CD14-positive monocyte (primary cell): ENCODE measurements around the gene FCRLA. TPM values are rescaled to one million over a fixed set of nuclear protein-coding genes. Genes with fewer than 3 reads are reported as not detected.
A peak's percentile ranks its signal among the peaks of the same experiment; 100 is the strongest.
"Not testable (repeated sequence)": the region's sequence is repeated elsewhere in the genome, so short reads cannot be mapped to it uniquely, and the experiment has no call there.

Experiments
- DNase-seq, 3 donors: peaks; one replicate each; pipeline ENCODE4 v3.0.0-alpha.2; 2011 to 2022
- H2AFZ ChIP-seq: 2 replicates; pipeline ENCODE4 v1.6.0; 2012; ENCODE audit warnings: mild to moderate bottlenecking, low read depth, low read length, inconsistent platforms; ENCODE audit not compliant: insufficient read depth, poor library complexity, severe bottlenecking
- H3K27ac ChIP-seq, 2 donors: 1 replicate in 1 of 2; 2 replicates in 1 of 2; pipeline ENCODE4 v1.5.1; 2012 to 2013; ENCODE audit warnings: low read length in 2 of 2, control low read depth in 1 of 2, inconsistent platforms in 1 of 2, low read depth in 1 of 2, mild to moderate bottlenecking in 1 of 2
- H3K27me3 ChIP-seq, 2 donors: one replicate each; pipeline versions ENCODE4 v1.6.0 to v1.6.1; 2011 to 2013; ENCODE audit warnings: low read length in 2 of 2; ENCODE audit not compliant: control insufficient read depth in 2 of 2, insufficient read depth in 2 of 2
- H3K36me3 ChIP-seq, 2 donors: replicated peaks in 1 of 2; 1 replicate in 1 of 2; 2 replicates in 1 of 2; pipeline versions ENCODE4 v1.5.1 to v1.6.1; 2012 to 2013; ENCODE audit warnings: low read length in 2 of 2, control low read depth in 1 of 2, inconsistent platforms in 1 of 2, mild to moderate bottlenecking in 1 of 2; ENCODE audit not compliant: insufficient read depth in 2 of 2, control insufficient read depth in 1 of 2
- H3K4me1 ChIP-seq, 2 donors: 1 replicate in 1 of 2; 2 replicates in 1 of 2; pipeline versions ENCODE4 v1.5.1 to v1.6.1; 2012 to 2013; ENCODE audit warnings: low read length in 2 of 2, control low read depth in 1 of 2, inconsistent platforms in 1 of 2, mild to moderate bottlenecking in 1 of 2, moderate library complexity in 1 of 2; ENCODE audit not compliant: insufficient read depth in 2 of 2, control insufficient read depth in 1 of 2
- H3K4me2 ChIP-seq: replicated peaks from 2 replicates; pipeline ENCODE3; 2012; ENCODE audit warnings: low read length, moderate library complexity, mild to moderate bottlenecking; ENCODE audit not compliant: poor library complexity, severe bottlenecking; ENCODE audit errors: extremely low read depth
- H3K4me3 ChIP-seq, 3 experiments: fragments of 200-600 bp in 1 of 3; sonication (generic) in 1 of 3; replicated peaks in 1 of 3; 1 replicate in 2 of 3; 2 replicates in 1 of 3; pipeline ENCODE4 v1.5.1; 2011 to 2013; ENCODE audit warnings: low read length in 3 of 3, mild to moderate bottlenecking in 3 of 3, control low read depth in 2 of 3, low read depth in 2 of 3, inconsistent platforms in 1 of 3, moderate library complexity in 1 of 3
- H3K79me2 ChIP-seq: 2 replicates; pipeline ENCODE4 v1.6.0; 2012; ENCODE audit warnings: mild to moderate bottlenecking, control low read depth, inconsistent platforms, low read length, moderate library complexity; ENCODE audit not compliant: insufficient read depth
- H3K9ac ChIP-seq: 2 replicates; pipeline ENCODE4 v1.6.0; 2017; ENCODE audit warnings: low read length, mild to moderate bottlenecking; ENCODE audit not compliant: insufficient read depth, poor library complexity, severe bottlenecking
- H3K9me3 ChIP-seq, 2 donors: replicated peaks in 1 of 2; 1 replicate in 1 of 2; 2 replicates in 1 of 2; pipeline versions ENCODE4 v1.5.1 to v1.6.1; 2012 to 2013; ENCODE audit warnings: low read length in 2 of 2, control low read depth in 1 of 2; ENCODE audit not compliant: control insufficient read depth in 1 of 2, insufficient read depth in 1 of 2
- H4K20me1 ChIP-seq: 2 replicates; pipeline ENCODE4 v1.6.0; 2012; ENCODE audit warnings: mild to moderate bottlenecking, low read length, control low read depth, moderate library complexity; ENCODE audit not compliant: insufficient read depth
- H3K27ac Mint-ChIP-seq, 7 donors: one replicate each; pipeline ENCODE4 v1.8.0; 2020; ENCODE audit warnings: mild to moderate bottlenecking in 7 of 7, mixed read lengths in 7 of 7, moderate library complexity in 6 of 7, inconsistent platforms in 2 of 7
- H3K27me3 Mint-ChIP-seq, 3 donors: one replicate each; pipeline ENCODE4 v1.8.0; 2021 to 2022; ENCODE audit warnings: low read depth in 3 of 3, mild to moderate bottlenecking in 3 of 3, mixed read lengths in 3 of 3, moderate library complexity in 3 of 3, inconsistent platforms in 1 of 3
- H3K36me3 Mint-ChIP-seq, 2 donors: one replicate each; pipeline ENCODE4 v1.8.0; 2020; ENCODE audit warnings: mixed read lengths in 2 of 2, inconsistent platforms in 1 of 2, mild to moderate bottlenecking in 1 of 2
- H3K4me1 Mint-ChIP-seq: one replicate; pipeline ENCODE4 v1.8.0; 2020; ENCODE audit warnings: mild to moderate bottlenecking, mixed read lengths
- H3K4me3 Mint-ChIP-seq, 2 donors: one replicate each; pipeline ENCODE4 v1.8.0; 2020; ENCODE audit warnings: mild to moderate bottlenecking in 2 of 2, mixed read lengths in 2 of 2, moderate library complexity in 1 of 2
- H3K9me3 Mint-ChIP-seq, 7 donors: one replicate each; pipeline ENCODE4 v1.8.0; 2020 to 2022; ENCODE audit warnings: mixed read lengths in 7 of 7, mild to moderate bottlenecking in 6 of 7, moderate library complexity in 6 of 7, inconsistent platforms in 2 of 7
- CTCF ChIP-seq: fragments of 200-600 bp; IDR thresholded peaks from one replicate; pipeline ENCODE4 v1.8.0; 2022; ENCODE audit warnings: antibody characterized with exemption, mild to moderate bottlenecking
- WGBS: methylation state at CpG from one replicate; pipeline ENCODE4 v1.1.5; 2013; ENCODE audit warnings: missing lambda C conversion rate; ENCODE audit not compliant: insufficient coverage; 5-methylcytosine and 5-hydroxymethylcytosine counted together
- intact Hi-C, 2 donors: fragments of 100-400 bp; cut with micrococcal nuclease; formaldehyde crosslinking; loops; one replicate each; pipeline versions ENCODE4 v1.15.0 to v1.15.1; 2023
- polyA plus RNA-seq, 3 donors: library from polyadenylated mRNA; depleted of rRNA in 1 of 3; unstranded in 2 of 3; stranded (reverse) in 1 of 3; fragments of 300-500 nt in 2 of 3; fragments of >200 nt in 1 of 3; fragmentation: Illumina TruSeq in 2 of 3; gene quantifications; 1 replicate in 2 of 3; 2 replicates in 1 of 3; pipeline ENCODE4 v1.2.3, GENCODE V29; 2012 to 2021

Gene FCRLA
- polyA plus RNA-seq, 3 donors, result 0.28 to 0.51 (median 0.39) TPM

DNA sequence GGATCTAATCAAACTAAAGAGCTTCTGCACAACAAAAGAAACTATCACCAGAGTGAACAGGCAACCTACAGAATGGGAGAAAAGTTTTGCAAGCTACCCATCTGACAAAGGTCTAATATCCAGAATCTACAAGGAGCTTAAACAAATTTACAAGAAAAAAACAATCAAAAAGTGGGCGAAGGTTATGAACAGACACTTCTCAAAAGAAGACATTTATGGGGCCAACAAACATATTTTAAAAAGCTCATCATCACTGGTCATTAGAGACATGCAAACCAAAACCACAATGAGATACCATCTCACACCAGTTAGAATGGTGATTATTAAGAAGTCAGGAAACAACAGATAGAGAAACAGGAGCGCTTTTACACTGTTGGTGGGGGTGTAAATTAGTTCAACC, 8.7 kb upstream of the FCRLA start:
- Mint-ChIP-seq H3K27me3 (peaks cover 68 to 89% (median 78%) of the 10 kb centered on the region in 3 donors), H3K9me3 (peaks cover 3 to 32% (median 18%) of the 10 kb centered on the region in 7 donors), H3K4me3 (peak overlapping the region in 1 of 2 donors; percentile 68)
- peaks cover 20 to 69% of the 10 kb centered on the region in 2 donors for H3K27me3 ChIP-seq
- H3K79me2 ChIP-seq, H3K36me3 ChIP-seq, H3K27ac ChIP-seq, intact Hi-C loops, H3K9ac ChIP-seq, H3K4me2 ChIP-seq, H4K20me1 ChIP-seq, H3K4me3 ChIP-seq, H3K27ac Mint-ChIP-seq, DNase-seq, H3K4me1 Mint-ChIP-seq, H3K9me3 ChIP-seq, H3K36me3 Mint-ChIP-seq, H3K4me1 ChIP-seq, H2AFZ ChIP-seq: not testable (repeated sequence)
- WGBS, result no CpG with 5 or more reads among the region's 2 CpGs

DNA sequence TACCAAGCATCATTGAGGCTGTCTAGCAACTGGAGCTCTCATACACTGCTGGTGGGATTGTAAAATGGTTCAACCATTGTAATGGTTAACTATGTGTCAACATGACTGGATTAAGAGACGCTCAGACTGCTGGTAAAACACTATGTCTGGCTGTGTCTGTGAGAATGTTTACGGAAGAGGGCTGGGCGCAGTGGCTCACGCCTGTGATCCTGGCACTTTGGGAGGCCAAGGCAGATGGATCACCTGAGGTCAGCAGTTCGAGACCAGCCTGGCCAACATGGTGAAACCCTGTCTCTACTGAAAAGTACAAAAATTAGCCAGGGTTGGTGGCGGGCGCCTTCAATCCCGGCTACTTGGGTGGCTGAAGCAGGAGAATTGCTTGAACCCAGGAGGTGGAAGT, 4.8 kb upstream of the FCRLA start:
- Histone ChIP-seq H3K27me3 (peaks cover 21 to 67% of the 10 kb centered on the region in 2 donors), H2AFZ (no peak overlapping the region), H3K9ac (no peak overlapping the region), H3K4me2 (no peak overlapping the region), H4K20me1 (no peaks in the 10 kb centered on the region), H3K4me3 (no peak overlapping the region), H3K79me2 (no peaks in the 10 kb centered on the region), H3K36me3 (no peaks in the 10 kb centered on the region), H3K27ac (no peak overlapping the region), H3K4me1 (peaks cover 9% of the 10 kb centered on the region in 2 donors), H3K9me3 (no peaks in the 10 kb centered on the region)
- no peak for DNase-seq
- TF ChIP-seq CTCF, result no peak
- H3K36me3 Mint-ChIP-seq, result no peaks in the 10 kb centered on the region
- H3K27me3 Mint-ChIP-seq, result peaks cover 54 to 67% (median 56%) of the 10 kb centered on the region in 3 donors
- H3K9me3 Mint-ChIP-seq, result peaks cover 0 to 12% (median 2%) of the 10 kb centered on the region in 7 donors
- intact Hi-C loops, result no loop called here
- peak overlapping the region in 1 of 2 donors; percentile 51 for H3K4me3 Mint-ChIP-seq
- no peak overlapping the region for H3K27ac Mint-ChIP-seq
- H3K4me1 Mint-ChIP-seq, result no peaks in the 10 kb centered on the region
- 95% methylated on average over 8 of the region's 8 CpGs for WGBS
